ENCODE measurements around the gene DNAJB8.

DNAJB8 gene

GRCh38 chr3:128442949-128443348, 23.7 kb downstream of the DNAJB8 start:
- DNase-seq: no peak

GRCh38 chr3:128442070-128442469, 24.6 kb downstream of the DNAJB8 start:
- DNase-seq: no peak

GRCh38 chr3:128439226-128439625, 27.5 kb downstream of the DNAJB8 start:
- DNase-seq: no peak

DNA sequence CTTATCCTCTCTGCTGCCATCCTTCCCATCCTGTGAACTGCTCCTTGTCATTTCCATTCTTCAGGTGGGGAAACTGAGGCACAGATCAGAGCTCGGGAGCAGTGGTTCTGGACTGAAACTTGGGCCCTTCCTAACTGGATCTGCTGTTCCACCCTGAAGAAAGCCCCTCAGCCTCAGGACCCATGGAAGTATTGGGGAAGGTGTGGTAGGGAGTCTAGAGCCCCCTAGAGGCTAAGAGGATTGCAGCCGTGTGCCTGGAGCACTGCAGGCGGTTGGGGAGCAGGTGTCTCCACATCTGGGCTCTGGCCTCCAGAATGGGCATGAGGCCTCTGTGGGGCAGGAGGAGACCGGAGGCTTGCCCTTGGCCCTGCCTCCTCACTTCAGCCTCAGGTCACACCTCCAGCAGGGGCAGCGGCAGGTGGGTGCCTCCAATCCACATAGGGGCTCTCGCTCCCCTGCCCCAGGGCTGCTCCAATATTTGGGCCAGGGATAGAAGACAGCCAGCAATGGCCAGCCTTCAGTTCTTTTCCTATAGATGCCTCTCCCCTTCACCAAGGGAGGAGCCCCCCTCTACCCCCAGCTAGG, 28.1 kb downstream of the DNAJB8 start:
- no peak for DNase-seq

GRCh38 chr3:128436214-128436613, 30.5 kb downstream of the DNAJB8 start:
- no peak for DNase-seq

GRCh38 chr3:128435561-128435960, 31.1 kb downstream of the DNAJB8 start:
- no peak for DNase-seq

GRCh38 chr3:128435058-128435457, 31.6 kb downstream of the DNAJB8 start:
- DNase-seq: no peak

- no peak for DNase-seq
Observed at GRCh38 chr3:128434524-128434923, 32.2 kb downstream of the DNAJB8 start.

DNA sequence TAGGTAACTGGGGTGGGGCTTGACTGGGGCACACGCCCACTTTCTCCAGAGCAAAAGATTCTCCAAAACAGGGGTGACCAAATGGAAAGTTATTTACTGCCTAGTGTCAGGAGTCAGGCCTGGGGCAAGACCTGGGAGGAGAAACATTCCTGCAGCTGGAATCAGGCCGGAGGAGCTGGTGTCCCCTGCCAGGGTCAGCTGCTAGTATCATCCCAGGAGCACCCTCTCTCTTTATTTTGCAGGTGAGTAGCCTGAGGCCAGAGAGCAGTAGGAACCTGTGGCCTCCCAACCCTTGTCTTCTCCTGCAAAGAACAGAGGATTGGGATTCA, 32.9 kb downstream of the DNAJB8 start:
- DNase-seq: no peak

GRCh38 chr3:128432971-128433836, 33.5 kb downstream of the DNAJB8 start:
- no peak for DNase-seq

DNA sequence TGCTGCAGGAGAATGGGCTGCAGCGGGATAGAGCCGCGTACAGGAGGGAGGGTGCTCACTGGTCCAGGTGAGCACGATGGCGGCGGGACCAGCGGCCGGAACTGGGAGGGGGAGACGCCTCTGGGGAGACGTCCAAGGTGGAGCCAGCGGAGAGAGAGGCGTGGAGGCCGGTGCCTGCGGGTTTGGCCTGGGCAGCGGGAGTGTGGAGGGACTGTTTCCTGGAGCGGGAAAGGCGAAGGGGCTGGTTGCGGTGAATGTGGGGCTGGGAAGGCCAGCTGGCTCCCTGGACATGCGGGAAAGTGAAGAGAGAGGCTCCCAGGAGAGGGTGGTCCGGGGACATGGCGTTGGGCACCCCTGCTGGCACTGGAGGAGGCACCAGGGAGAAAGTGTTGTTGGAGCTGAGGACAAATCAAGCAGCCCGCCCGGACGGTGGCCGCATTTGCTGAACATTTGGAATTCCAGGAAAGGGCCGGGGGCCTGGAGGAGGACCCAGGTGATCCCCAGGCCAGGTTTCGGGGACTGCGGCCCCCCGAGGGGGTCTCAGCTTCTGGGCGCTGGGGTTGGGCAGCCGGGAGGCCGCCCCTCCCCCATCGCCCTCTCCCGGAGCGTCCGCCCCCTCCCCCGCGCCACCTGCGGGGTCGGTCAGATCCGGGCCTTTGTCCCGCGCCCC, 34.3 kb downstream of the DNAJB8 start:
- no peak for DNase-seq

DNA sequence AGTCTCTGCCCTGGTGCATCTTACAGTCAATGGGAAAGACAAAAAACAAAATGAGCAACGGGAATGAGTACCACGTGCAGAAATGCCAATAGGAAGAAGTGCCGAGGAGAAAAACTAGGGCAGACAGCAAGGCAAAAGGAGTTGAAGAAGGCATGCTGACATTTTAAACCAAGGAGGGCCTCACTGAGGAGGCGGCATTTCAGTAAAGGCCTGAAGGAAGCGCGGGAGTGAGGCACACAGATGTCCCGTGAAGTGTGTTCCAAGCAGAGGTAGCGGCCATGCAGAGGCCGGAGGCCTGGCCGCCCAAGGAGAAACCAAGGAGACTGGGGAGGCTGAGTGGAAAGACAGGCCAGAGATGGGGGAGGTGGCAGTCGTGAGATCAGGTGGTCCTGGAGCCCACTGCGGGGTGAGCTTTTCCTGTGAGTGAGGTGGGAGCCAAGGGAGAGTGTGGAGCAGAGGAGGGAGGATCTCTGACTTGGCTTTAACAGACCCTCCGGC, 34.8 kb downstream of the DNAJB8 start:
- DNase-seq: no peak

GRCh38 chr3:128430731-128431130, 36.0 kb downstream of the DNAJB8 start:
- no peak for DNase-seq

- no peak for DNase-seq
Observed at GRCh38 chr3:128430301-128430700, 36.4 kb downstream of the DNAJB8 start.

GRCh38 chr3:128429751-128430150, 36.9 kb downstream of the DNAJB8 start:
- no peak for DNase-seq

DNA sequence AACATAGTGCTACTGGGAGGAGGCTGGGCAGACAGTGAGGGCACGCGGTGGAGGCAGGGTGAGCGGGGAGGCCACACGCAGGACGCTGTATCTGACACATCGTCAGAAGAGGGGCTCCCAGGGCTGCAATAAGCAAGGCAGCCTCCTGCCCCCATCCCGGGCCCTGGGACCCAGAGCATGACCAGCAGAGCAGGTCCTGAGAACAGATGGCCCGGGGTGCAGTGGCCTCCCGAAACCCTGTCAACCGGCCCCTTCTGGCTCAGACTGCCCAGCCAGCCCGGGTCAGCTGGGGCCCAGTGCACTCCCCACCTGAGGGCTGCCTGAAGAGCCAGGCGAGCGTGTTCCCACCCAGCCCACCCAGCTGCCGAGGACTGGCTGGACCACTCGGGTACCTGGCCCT, 37.4 kb downstream of the DNAJB8 start:
- DNase-seq: no peak

DNA sequence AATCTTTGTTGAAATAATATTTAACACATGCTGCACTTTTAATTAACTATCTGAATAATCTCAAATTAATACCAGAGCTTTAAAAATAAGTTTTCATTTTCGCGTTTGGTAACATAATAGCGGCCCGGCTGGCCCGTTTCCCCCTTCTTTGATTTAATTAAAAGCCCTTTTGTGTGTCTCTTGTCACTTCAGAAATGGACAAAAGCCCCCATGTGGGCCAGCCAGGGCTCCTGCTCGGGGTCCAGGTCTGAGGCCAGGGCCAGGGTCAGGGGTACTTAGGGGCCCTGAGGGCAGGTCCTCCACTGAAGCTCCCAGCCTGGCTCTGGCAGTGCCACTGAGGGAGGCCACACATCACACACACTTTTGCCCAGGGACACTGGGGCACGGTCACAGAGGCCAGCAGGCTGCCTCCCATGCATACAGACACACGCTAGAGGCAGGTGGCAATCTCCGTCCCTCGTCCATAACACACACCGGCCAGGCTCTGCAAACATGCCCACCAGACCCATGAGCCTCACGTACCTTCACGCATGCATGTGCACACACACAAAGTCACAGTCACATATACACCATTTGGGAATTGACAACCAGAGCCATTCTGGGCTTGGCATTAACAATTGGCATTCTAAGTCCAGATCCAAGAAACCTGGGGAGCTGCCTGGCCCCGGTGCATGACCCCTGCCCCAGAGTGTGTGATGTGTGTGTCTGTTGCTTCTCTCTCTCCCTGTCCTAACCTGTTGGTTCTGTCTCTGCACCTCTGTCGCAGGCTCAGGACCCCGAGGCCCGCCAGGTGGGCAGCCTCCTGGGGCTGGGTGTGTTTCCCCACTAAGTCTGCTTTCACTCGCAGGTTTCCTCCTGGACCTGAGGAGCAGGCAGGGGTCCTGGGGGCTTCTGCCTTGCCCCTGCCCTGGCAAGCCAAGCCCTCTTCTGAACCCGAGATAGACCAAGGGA, 38.5 kb downstream of the DNAJB8 start:
- DNase-seq: no peak

DNA sequence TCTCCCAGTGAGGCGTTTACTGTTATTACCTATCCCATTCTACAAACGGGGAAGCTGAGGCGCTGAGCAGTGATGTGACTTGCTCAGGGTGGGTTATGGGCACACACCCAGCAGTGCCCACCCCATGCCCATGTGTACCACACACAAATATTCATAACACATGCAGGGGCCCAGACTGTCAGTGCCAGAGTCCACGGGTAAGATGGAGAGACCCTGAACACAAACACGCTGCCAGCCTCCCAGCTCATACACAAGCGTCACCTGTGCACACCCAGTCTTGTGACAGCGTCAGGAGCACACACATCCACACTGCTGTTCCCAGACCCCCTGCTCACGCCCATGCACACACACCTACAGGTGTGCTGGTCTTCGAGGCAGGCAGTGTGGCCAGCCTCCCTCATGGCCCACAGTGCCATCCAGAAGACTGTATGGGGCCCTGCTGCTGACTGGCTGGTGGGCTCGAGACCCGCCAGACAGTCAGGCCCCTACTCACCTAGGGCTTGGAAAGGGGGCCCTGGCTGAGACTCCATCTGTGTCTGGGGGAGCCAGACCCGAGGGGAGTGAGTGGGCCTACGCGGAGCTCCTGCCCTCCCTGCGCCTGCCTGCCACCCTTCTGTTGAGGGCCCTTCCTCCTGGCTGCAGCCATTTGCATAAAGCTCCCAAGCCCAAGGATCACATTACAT, 39.4 kb downstream of the DNAJB8 start:
- no peak for DNase-seq

- peak; percentile 46 for DNase-seq
Observed at GRCh38 chr3:128426128-128426921, 40.4 kb downstream of the DNAJB8 start.

DNA sequence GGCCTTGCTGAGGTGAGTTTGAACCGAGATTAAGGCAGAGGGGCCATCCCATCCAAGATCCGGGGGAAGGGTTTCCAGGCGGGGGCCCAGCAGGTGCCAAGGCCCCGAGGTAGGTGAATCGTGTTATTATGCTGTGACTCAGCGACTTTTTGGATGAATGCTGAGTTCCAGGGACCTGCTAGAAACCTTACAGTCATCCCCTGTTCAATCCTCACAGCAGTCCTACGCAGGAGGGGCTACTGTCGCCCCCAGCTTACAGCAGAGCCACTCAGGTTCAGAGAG, 40.9 kb downstream of the DNAJB8 start:
- no peak for DNase-seq

DNA sequence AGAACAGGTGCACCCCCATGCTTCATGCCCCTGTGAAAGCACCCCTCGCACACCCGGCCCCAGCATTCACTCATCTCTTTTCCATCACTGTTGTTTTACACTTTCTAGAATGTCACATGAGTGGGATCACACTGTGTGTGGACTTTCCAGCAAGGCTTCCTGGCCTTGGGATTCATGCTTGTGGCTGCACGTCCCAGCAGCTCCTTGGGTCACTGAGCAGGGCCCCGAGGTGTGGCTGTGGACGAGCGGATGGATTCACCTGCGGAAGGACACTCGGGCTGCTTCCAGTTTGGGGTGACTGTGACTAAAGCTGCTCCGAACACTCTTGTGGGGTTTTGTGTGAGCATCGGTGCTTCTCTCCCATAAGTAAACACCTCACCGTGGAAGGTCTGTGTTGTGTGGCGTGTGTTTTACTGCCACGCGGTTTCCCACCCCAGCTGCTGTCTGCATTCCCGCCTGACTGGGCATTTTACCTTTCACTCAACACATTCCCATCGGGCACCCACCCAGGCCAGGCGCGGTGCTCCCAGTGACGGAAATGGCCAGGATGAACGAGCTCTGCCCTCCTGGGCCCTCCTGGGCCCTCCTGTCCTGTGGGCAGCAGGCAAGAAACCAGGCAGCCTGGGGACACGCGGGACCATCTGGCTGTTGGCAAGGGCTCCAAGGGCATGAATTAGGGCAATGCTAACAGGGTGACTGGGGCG, 41.4 kb downstream of the DNAJB8 start:
- no peak for DNase-seq
